ENCODE results near the gene SYNE1.

SYNE1 gene

DNA sequence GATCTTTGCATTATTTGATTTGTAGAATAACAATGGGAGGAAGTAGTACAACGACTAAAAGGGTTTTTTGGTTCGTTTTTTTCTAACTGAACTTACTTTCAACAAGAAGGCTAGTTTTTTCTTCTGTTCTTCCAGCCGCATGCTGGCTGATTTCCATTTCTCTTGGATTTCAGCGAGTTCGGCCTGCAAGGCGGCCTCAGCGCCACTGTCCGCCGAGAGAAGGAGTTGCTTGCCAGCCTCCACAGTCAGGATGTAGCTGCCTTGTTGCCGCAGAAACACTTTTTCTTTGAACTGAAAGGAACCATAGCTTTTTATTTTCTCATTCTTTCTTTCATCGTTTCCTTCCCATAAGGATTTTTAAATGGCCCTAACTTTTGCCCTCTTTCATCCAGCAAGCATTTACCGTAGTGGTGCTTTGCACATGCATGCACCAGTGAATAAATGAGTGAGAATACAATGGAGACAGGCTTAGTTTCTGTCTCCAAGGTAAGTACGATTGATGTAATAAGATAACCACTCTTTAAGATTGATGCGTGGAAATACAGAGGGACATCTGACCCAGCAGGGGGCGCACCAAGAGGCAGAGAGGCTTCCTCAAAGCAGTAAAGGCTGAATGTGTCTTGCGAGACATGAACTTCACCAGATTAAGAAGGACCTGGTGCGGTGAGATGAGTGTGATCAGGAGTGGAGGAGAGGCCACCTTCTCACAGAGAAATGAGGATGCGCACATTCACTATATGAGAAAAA is 430.9 kb downstream of the SYNE1 start:
- DNase-seq (ENCODE audit: low read depth in 3 of 3, low spot score in 1 of 3), result peak in 2 of 3 donors; percentile 15 to 40

DNA sequence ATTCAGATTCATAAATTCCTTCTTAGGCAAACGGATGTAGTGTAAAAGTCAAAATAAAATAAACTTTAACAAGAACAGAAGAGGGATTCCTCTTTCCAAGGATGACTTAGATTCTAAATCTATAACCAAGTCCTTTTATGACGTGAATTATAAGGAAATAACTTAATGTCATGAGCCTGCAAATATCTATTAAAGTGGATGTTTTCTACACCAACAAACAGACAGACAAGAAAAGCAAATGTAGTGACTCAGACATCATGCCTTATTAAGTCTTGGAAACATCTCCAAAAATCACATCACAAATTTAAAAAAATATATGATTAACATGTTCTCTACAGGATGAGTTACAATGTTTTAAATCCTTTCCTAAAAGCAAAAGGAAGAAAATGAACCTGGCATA is 432.6 kb downstream of the SYNE1 start:
- DNase-seq (ENCODE audit: low read depth in 3 of 3, low spot score in 1 of 3), result no peak

DNA sequence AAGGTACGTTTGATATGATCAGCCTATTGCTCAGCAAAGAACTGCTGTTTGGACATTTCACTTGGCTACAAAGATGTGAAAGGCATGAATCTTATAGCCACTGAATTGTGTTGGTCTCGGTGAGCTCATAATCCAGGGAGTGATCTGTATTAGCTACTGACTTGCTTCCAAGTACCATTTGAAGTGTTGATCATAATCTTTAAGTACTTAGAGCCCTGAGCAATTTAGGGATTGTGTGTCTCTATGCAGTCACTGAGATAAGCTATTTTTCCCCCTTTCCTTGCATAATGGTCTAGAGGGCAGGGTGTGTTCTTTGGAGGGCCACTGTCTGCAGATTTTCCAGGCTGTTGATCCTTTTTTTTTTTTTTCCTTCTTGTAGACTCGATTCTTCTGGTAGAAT is 436.0 kb downstream of the SYNE1 start:
- DNase-seq (ENCODE audit: low read depth in 3 of 3, low spot score in 1 of 3), result no peak

DNA sequence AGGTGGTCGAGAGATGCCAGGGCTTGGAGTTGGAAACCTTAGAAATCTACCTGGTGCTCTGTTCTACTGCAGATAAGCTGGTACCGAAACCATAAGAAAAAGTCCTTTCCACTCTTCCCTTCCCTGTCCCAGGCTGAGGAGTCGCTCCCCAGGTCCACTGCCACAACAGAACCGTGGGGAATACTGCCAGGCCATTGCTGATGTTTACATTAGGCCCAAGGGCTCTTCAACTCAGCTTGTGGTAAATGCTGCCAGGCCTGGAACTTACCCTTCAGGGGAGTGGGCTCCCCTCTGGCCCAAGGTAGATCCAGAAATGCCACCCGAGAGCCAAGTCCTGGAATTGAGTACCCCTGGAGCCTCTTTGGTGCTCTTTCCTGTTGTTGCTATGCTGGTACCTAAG is 441.3 kb downstream of the SYNE1 start:
- DNase-seq (ENCODE audit: low read depth in 3 of 3, low spot score in 1 of 3), result no peak

DNA sequence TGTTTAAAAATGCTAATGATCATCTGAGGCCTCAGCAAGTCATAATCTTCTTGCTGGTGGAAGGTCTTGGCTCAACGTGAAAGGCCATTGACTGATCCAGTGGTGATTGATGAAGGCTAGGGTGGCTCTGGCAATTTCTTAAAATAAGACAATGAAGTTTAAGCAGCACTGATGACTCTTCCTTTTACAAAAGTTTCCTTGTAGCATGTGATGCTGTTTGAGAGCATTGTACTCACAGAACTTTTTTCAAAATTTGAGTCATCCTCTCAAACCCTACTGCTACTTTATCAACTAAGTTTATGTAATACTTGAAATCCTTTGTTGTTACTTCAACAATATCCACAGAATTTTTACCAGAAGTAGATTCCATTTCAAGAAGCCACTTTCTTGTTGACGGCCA is 447.4 kb downstream of the SYNE1 start:
- no peak for DNase-seq (ENCODE audit: low read depth in 3 of 3, low spot score in 1 of 3)

DNA sequence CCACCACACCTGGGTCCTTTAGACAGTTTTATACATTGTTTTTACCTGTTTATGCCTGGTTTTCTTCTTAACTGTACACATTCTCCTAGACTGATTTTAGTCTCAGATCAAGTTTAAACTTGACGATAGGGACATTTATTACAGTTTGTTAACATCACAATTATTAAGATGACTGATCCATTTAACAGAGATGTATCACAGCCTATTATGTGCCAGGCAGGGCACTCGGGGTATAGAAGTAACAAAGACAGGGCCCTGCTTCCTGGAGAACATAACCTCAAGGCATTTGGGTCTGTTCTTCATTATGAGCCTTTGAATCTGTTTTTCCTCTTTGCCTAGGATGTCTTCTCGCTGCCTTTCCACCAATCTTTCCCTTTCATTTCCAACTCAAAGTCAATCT is 449.2 kb downstream of the SYNE1 start:
- no peak for DNase-seq (ENCODE audit: low read depth in 3 of 3, low spot score in 1 of 3)

DNA sequence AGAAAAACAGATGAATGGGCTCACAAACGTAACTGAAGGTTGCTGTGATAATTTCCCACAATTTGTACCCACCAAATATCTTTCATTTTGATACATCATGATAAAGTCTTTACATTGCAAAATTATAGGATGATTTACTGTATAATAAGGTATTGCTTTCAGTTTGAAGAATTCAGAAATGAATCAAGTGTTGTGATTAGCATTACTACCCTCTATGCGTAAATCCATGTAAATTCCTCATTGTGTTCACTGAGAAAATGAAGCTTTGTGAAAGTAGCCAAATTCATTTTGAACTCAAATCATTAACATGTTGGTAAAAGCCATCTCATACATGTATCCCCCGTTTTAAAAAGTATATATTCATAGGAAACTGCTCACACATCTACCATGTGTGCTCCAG is 450.3 kb downstream of the SYNE1 start:
- no peak for DNase-seq (ENCODE audit: low read depth in 3 of 3, low spot score in 1 of 3)

DNA sequence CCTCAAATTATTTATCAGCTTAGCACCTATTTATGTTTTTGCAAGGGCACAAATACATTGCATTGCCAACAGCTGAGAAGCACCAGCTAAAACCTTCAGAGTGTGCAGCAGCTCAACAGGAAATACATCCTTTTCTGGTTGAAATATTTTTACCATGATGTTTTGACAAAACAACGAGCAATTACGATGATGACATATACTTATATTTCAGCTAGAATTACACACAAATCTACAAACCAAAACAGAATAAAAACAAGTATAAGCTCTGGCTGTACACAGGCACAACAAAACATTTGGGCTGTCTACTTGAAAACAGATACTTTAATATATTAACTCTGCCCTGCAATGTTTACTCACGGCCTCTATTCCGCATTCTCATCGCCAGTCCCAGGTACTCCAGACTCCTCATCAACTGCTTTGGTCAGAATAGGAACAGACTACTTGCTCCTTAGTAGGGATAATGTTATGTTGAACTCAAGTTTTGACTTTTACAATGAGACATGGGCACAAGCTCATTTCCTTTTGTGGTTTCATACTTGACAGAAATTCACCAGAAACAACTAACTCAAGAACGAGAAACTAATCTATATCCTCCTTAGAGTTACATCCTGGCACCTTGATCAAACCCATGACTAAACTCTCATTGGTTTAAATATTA is 452.1 kb downstream of the SYNE1 start:
- no peak for DNase-seq (ENCODE audit: low read depth in 3 of 3, low spot score in 1 of 3)

DNA sequence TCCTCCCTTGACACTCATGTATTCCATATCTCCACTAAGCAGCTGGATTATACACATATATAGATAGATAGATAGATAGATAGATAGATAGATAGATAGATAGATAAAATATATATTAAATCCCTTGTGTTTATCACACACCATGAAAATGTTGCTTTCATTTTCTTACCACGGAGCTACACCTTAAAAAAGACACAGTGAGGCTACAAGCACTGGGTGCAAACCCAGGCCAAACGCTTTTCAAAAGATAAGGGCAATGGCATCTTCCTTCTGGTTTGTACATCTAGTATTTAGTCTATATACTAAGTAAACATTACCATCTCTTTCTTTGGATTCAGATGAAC is 452.6 kb downstream of the SYNE1 start:
- no peak for DNase-seq (ENCODE audit: low read depth in 3 of 3, low spot score in 1 of 3)

DNA sequence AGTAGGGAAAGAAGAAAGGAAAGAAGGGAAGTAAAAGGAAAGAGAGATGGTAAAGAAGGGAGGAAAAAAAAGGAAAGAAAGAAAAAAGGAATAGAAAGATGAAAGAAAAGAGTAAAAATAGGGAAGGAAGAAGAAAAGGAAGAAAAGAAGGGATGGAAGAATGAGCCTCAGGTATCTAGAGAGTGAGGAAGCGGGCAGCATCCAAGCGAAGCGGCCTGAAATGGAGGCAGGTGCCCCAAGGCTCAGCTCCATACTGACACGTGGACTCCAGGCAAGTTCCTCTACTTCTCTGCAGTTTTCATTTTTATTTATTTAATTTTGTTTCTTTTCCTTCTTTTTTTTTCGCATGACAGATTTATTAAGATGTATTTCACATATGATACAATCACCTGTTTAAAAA is 456.6 kb downstream of the SYNE1 start:
- DNase-seq (ENCODE audit: low read depth in 3 of 3, low spot score in 1 of 3), result no peak

DNA sequence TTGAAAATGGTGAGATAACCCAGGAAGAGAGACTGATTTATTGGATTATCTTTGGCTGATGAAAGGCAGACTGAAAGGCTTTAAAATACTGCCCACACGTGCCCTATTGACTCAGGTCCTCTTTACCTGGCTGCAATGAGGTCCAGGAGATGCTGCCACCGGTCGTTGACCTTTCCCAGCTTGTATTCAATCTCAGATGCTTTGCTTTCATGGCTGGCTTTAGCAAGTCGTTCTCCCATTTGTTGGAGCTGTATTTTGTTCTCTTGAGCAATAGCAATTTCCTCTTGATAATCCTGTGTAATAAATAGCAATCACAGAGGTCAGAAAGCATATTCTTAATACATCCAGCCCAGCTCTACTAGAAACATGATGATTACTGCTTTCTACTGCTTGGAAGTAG is 460.9 kb downstream of the SYNE1 start:
- DNase-seq (ENCODE audit: low read depth in 3 of 3, low spot score in 1 of 3), result no peak

DNA sequence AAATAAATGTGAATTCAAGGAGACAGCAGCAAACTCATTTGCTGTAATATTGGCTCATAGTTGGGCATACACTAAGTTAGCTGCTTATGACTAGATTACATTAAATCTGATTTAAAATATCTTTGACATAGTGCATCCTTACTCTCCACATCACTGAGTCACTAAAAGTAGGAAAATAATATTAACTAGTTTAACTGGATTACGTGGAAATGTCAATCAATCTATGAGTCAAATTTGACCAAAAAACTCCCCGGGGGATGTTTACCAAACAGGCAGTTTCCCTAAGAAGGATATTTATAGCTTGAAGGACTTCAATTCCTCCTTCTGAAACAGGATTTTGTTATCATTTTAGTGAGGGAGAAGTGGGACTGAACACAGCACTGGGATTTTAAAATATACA is 463.2 kb downstream of the SYNE1 start:
- DNase-seq (ENCODE audit: low read depth in 3 of 3, low spot score in 1 of 3), result no peak

DNA sequence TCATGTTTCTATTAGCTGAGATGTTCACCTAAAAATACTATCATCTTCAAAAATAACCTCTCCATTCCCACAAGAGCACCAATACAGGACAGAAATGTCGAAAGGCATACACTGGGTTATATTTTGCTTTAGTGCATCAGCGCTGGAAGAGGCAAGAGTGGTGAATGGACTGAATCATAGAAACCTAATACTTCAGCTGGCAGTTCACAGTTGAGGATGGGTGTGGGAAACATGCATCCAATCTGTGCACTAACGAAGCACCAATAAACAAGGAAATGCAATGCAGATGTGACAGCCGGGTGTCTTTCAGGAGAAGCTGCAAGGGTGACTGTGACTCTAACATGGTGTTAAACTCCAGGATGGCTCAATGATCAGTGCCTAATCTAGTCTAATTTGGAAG is 463.8 kb downstream of the SYNE1 start:
- DNase-seq (ENCODE audit: low read depth in 3 of 3, low spot score in 1 of 3), result no peak

DNA sequence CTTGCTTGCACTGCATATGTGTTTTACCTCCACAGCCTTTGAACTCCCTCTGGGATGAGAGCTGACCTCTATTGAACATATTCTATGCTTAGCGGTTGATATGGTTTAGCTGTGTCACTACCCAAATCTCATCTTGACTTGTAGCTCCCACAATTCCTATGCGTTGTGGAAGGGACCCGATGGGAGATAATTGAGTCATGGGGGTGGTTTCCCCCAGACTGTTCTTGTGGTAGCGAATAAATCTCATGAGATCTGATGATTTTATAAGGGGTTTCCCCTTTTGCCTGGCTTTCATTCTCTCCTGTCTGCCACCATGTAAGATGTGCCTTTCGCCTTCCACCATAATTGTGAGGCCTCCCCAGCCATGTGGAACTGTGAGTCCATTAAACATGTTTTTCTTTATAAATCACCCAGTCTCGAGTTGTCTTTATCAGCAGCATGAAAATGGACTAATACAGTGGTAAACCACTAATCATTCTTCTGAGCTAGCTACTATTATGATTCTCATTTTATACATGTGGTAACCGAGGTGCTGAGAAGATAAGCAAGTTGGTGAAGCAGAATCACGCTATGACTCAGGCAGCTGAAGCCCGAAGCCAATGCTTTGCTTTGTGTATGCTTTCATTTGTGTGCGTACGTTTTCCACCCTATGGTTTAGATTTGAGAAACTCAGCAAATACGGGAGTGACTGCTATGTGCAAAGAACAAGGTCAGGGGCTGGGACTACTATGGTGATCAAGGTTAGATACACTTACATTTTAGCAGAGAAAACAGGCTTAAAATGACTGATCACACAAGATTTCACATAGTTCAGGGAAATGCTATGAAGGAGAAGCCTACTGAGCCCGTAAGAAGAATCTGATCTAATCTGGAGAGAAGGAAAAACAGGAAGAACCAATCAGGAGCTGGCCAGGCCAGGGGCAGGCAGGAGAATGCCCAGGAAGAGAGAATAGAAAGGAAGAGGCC is 466.2 kb downstream of the SYNE1 start:
- DNase-seq (ENCODE audit: low read depth in 3 of 3, low spot score in 1 of 3), result peak in 1 of 3 donors; percentile 7

DNA sequence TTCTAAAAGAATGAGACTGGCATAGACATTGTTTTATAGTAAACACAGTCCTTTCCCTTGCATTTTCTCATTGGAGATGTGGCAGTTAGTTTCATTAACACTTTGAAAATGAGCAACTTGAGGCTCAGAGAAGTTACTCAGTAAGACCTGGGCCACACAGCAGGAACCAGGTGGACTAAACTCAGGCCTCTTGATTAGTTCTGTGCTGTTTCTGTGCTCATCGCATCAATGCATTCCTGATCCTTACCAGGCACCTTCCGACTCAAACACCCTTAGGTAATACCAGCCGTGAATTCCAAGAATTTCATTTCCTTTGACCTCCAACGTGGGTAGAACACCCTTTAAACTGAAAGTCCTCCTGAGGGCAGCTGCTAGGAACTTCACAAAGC is 466.9 kb downstream of the SYNE1 start:
- no peak for DNase-seq (ENCODE audit: low read depth in 3 of 3, low spot score in 1 of 3)

DNA sequence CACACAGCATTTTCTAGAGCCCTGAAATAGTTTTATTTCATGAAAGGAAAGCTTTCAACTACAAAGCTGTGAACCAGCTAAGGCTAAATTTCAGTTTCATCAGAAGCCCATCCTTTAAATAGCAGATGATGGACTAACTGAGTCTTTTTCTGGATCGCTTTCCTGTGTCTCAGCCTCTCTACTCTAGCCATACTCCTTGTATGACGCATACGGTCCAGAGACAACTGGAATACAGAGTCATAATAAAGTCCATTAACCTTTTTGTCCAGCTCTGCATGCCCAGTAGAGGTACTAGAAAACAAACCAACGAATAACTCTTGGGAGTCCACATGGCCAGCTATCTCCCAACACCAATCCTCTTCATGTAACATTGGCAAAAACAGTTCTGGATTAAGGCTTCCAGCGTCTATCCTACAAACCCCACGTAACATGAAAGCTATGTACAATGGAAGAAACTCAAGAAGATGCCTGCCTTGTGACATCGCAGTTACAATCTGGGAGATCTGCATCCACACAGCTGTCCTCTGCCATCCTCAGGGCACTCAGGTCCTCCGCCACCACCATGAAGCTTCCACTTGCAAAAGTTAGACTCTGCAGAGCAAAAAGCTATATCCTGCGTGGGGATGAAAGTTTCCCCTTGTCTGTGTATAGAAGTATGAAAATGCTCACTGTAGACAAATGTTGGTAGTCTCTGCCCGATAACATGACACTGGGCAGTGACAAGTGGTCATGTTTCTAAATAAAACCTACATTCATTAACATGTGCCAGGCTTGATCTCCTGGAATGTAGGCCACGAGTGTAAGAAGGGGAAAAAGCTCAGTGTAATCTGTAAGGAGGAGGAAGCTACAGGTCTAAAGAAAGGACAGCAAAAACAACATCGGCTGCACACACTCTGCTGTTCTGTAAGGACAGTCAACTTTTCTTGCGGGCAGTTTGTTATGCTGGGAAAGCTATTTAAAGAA is 469.2 kb downstream of the SYNE1 start:
- DNase-seq (ENCODE audit: low read depth in 3 of 3, low spot score in 1 of 3), result no peak

DNA sequence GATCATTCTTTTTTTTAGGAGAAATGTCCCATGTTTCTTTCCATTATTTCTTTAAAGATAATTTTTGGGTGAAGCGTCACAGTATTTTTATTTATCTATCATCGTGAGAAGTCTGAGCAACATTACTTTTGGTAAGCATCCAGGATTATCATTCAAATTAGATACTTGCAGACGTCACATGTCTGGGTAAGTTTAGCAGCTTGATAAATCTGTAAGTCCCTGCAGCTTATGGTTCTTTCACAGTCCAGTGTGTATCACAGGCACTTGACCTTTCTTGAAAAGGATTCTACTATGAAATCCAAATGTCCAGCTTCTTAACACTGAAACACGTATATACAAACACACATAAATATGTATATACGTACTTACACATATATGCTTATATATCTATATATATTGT is 470.3 kb downstream of the SYNE1 start:
- no peak for DNase-seq (ENCODE audit: low read depth in 3 of 3, low spot score in 1 of 3)

DNA sequence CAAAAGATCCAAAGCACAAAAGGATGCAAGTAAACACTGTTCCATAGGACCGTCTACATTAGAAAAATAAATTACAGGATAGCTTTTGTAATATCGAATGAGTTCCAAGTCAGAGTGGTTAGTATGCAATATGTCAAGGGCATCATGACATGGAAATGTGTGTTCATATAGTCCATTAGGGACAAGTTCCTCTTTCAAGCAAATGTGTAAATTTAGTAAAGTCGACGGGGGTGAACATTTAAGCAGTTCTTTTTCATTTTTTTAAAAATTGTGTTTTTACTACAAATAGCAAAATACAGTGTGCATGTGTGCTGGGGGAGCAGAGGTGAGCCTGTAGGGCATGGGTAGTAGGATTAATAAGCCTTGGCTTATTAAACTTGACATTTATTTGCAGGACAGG is 470.7 kb downstream of the SYNE1 start:
- DNase-seq (ENCODE audit: low read depth in 3 of 3, low spot score in 1 of 3), result no peak

DNA sequence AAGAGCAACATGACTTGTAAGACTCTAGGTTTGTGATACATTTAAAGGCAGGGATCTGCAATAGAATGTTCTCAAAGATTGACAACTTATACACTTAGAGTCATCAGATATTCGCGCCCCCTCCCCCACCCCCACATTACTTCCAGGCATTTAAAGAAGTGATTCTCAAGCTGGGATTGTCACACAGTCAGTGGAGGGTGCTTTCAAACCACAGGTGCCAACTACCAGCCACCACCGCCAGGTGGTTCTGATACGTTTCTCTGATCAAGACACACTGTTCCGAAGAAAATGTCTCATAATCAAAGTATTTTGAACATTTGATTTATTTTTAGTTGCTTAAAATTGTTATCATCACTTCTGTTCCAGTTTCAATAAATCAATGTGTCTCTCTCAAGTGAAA is 472.2 kb downstream of the SYNE1 start:
- DNase-seq (ENCODE audit: low read depth in 3 of 3, low spot score in 1 of 3), result no peak

DNA sequence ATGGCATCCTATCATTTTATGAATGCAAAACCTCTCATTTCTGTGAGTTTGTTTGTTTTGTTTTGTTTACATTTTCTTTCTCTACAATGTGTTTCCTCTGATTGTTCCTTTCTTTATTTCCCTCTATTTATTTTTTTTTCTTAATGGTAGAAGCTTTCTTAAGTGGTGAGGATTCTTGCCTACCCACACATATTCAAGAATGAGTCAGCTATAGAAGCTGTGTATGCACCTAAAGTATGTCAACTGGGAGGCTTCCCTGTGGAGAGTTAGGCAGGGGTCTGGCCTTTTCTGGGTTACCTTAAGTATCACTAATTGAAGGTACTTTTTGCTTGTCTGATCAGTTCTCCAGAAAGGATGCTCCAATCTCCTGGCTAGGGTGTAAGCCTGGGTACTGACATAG is 475.7 kb downstream of the SYNE1 start:
- DNase-seq (ENCODE audit: low read depth in 3 of 3, low spot score in 1 of 3), result no peak

DNA sequence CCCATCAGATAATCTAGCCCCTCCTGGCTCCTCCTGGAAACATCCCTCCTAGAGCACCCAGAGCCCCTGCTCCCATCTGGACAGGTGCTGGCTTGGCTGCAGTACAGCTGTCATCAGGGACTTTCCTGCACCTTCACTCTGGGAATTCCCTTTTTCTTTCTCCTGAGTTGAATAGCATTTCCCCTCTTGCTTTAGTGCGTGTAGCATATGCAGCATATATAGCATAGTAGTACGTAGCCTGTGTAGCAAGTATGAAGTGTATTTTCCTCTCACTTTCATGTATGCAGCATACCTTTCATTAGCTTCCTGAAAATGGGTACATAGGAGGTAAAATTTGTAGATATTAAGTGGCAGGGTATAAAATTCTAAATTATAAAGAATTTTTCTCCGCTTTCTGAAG is 476.8 kb downstream of the SYNE1 start:
- no peak for DNase-seq (ENCODE audit: low read depth in 3 of 3, low spot score in 1 of 3)
